Measurements from ENCODE around the gene SPON1. TPM values are rescaled to one million over a fixed set of nuclear protein-coding genes. Genes with fewer than 3 reads are reported as not detected.

Gene SPON1
- total RNA-seq, 1 experiment from 2014 or later: not detected

- no peak for DNase-seq (ENCODE audit: low spot score)
Observed at GRCh38 chr11:14314127-14314526, 351.6 kb downstream of the SPON1 start.

- DNase-seq (ENCODE audit: low spot score): no peak
Observed at GRCh38 chr11:14315130-14315529, 352.6 kb downstream of the SPON1 start.

Small RNA genes within 50 kb of the gene (small RNA-seq; reads per million reads assigned to genes)
- 0.43 reads per million for gene RNA5SP332
